Esophagus muscularis mucosa (tissue), 4 donors: ENCODE measurements around the gene TEX53. TPM values are rescaled to one million over a fixed set of nuclear protein-coding genes. Genes with fewer than 3 reads are reported as not detected.

Experiments used
- DNase-seq: peaks from one replicate; pipeline ENCODE4 v3.0.0-alpha.2; 2017; ENCODE audit errors: extremely low spot score
- H3K27ac ChIP-seq, 4 donors: fragments of 200-600 bp; sonication (generic); replicated peaks in 1 of 4; 1 replicate in 3 of 4; 2 replicates in 1 of 4; pipeline ENCODE4 v1.5.1; 2016 to 2019; ENCODE audit warnings: mild to moderate bottlenecking in 1 of 4
- H3K27me3 ChIP-seq, 4 donors: fragments of 200-600 bp; sonication (generic); one replicate each; pipeline versions ENCODE4 v1.5.1 to v1.6.0; 2016 to 2019
- H3K36me3 ChIP-seq, 4 donors: fragments of 200-600 bp; sonication (generic); one replicate each; pipeline ENCODE4 v1.5.1; 2016 to 2019
- H3K4me1 ChIP-seq, 4 donors: fragments of 200-600 bp; sonication (generic); one replicate each; pipeline ENCODE4 v1.5.1; 2016 to 2019
- H3K4me3 ChIP-seq, 4 donors: fragments of 200-600 bp; sonication (generic); 1 replicate in 2 of 4; 2 replicates in 2 of 4; pipeline ENCODE4 v1.5.1; 2016 to 2019; ENCODE audit warnings: mild to moderate bottlenecking in 4 of 4, moderate library complexity in 1 of 4
- H3K9me3 ChIP-seq, 4 donors: fragments of 200-600 bp; sonication (generic); 1 replicate in 3 of 4; 2 replicates in 1 of 4; pipeline ENCODE4 v1.5.1; 2016 to 2019
- CTCF ChIP-seq, 3 experiments: fragments of 200-600 bp in 2 of 3; fragments of 450-650 bp in 1 of 3; sonication (generic) in 2 of 3; IDR thresholded peaks; one replicate each; pipeline ENCODE4 v1.5.1; 2017 to 2019; ENCODE audit warnings: antibody characterized with exemption in 3 of 3, mild to moderate bottlenecking in 2 of 3, moderate library complexity in 1 of 3
- EP300 ChIP-seq: sonication (generic); formaldehyde crosslinking; IDR thresholded peaks from one replicate; pipeline ENCODE4 v1.6.1; 2017; ENCODE audit warnings: antibody characterized with exemption
- POLR2A ChIP-seq: fragments of 450-650 bp; IDR thresholded peaks from one replicate; pipeline ENCODE4 v1.6.1; 2017; ENCODE audit warnings: antibody characterized with exemption, moderate library complexity, mild to moderate bottlenecking, low read depth
- POLR2AphosphoS5 ChIP-seq, 2 donors: sonication (generic); formaldehyde crosslinking; IDR thresholded peaks; one replicate each; pipeline ENCODE4 v1.6.1; 2017; ENCODE audit warnings: antibody characterized with exemption in 2 of 2
- WGBS: methylation state at CpG from one replicate; pipeline ENCODE4 v1.1.5; 2018; 5-methylcytosine and 5-hydroxymethylcytosine counted together
- intact Hi-C: fragments of 100-400 bp; cut with DNase I; formaldehyde crosslinking; loops from one replicate; pipeline ENCODE4 v1.15.1; 2023
- total RNA-seq, 4 donors: library from RNA; depleted of rRNA; stranded (reverse); fragments of >200 nt; gene quantifications; one replicate each; pipeline versions ENCODE4 v1.1.0 to v1.2.1, GENCODE V29; 2016

Gene TEX53
- total RNA-seq, 4 donors from 2014 or later: not detected

GRCh38 chr9:114613919-114614318 lies 43.7 kb downstream of the TEX53 start:
- DNase-seq: no peak
- WGBS: 59% methylated on average over 3 of the region's 3 CpGs
- Histone ChIP-seq H3K4me3 (no peak overlapping the region), H3K4me1 (peaks cover 9 to 60% (median 51%) of the 10 kb centered on the region in 4 donors), H3K27ac (no peak overlapping the region), H3K27me3 (no peaks in the 10 kb centered on the region), H3K9me3 (peaks cover 0 to 3% (median 0%) of the 10 kb centered on the region in 4 donors), H3K36me3 (peaks cover 0 to 17% (median 12%) of the 10 kb centered on the region in 4 donors)
- intact Hi-C loops: loop anchor here (10.0 kb wide), 1 partner anchor 109 kb away; the partner anchor contains the start of gene WHRN
- TF ChIP-seq CTCF (IDR thresholded peaks at IDR 0.05) (no peak), POLR2AphosphoS5 (IDR thresholded peaks at IDR 0.05) (no peak)

GRCh38 chr9:114613087-114613486 lies 44.5 kb downstream of the TEX53 start:
- peaks cover 9 to 60% (median 51%) of the 10 kb centered on the region in 4 donors for H3K4me1 ChIP-seq
- no peak overlapping the region for H3K4me3 ChIP-seq
- peaks cover 0 to 9% (median 8%) of the 10 kb centered on the region in 4 donors for H3K36me3 ChIP-seq
- DNase-seq: no peak
- WGBS: 86% methylated on average over 7 of the region's 7 CpGs
- TF ChIP-seq POLR2A (no peak), EP300 (no peak), CTCF (IDR thresholded peaks at IDR 0.05) (no peak), POLR2AphosphoS5 (IDR thresholded peaks at IDR 0.05) (no peak)
- peaks cover 0 to 3% (median 0%) of the 10 kb centered on the region in 4 donors for H3K9me3 ChIP-seq
- intact Hi-C loops: loop anchor here (10.0 kb wide), 1 partner anchor 108 kb away; the partner anchor contains the start of gene WHRN
- H3K27ac ChIP-seq: peak overlapping the region in 3 of 4 donors; percentile 86 to 95 (median 93)
- no peaks in the 10 kb centered on the region for H3K27me3 ChIP-seq

GRCh38 chr9:114612272-114612923 lies 45.2 kb downstream of the TEX53 start:
- TF ChIP-seq CTCF (IDR thresholded peaks at IDR 0.05): no peak
- TF ChIP-seq EP300: no peak
- no peak for TF ChIP-seq POLR2AphosphoS5 (IDR thresholded peaks at IDR 0.05)
- no peak for TF ChIP-seq POLR2A
- intact Hi-C loops: loop anchor here (10.0 kb wide), 1 partner anchor 108 kb away; the partner anchor contains the start of gene WHRN
- Histone ChIP-seq H3K9me3 (peaks cover 0 to 3% (median 0%) of the 10 kb centered on the region in 4 donors), H3K4me1 (peaks cover 9 to 53% (median 48%) of the 10 kb centered on the region in 4 donors), H3K36me3 (peaks cover 0 to 3% (median 1%) of the 10 kb centered on the region in 4 donors), H3K27ac (peak overlapping the region; percentile 86 to 95 (median 94)), H3K4me3 (peak overlapping the region; percentile 61 to 86 (median 78)), H3K27me3 (no peaks in the 10 kb centered on the region)
- WGBS: 48% methylated on average over 4 of the region's 4 CpGs
- DNase-seq: no peak

GRCh38 chr9:114611516-114612271 lies 45.9 kb downstream of the TEX53 start:
- peak overlapping the region; percentile 61 to 86 (median 78) for H3K4me3 ChIP-seq
- intact Hi-C loops: loop anchor here (10.0 kb wide), 1 partner anchor 107 kb away; the partner anchor contains the start of gene WHRN
- peaks cover 0 to 3% (median 0%) of the 10 kb centered on the region in 4 donors for H3K9me3 ChIP-seq
- peak overlapping the region; percentile 86 to 95 (median 94) for H3K27ac ChIP-seq
- DNase-seq: no peak
- H3K4me1 ChIP-seq: peaks cover 11 to 53% (median 42%) of the 10 kb centered on the region in 4 donors
- 7% methylated on average over 15 of the region's 58 CpGs for WGBS
- TF ChIP-seq CTCF (IDR thresholded peaks at IDR 0.05) (no peak), EP300 (no peak), POLR2AphosphoS5 (IDR thresholded peaks at IDR 0.05) (peak; percentile 34 to 40), POLR2A (no peak)
- no peaks in the 10 kb centered on the region for H3K27me3 ChIP-seq
- no peaks in the 10 kb centered on the region for H3K36me3 ChIP-seq
